Measurements from ENCODE around the gene FOXP2. TPM values are rescaled to one million over a fixed set of nuclear protein-coding genes. Genes with fewer than 3 reads are reported as not detected.

FOXP2 gene
- total RNA-seq, 1 donor from 2014 or later = 12.1 TPM

- no peak for TF ChIP-seq CTCF (IDR thresholded peaks at IDR 0.05)
- H3K27me3 Mint-ChIP-seq (ENCODE audit: low read depth) = no peaks in the 10 kb centered on the region
- H3K27ac Mint-ChIP-seq (ENCODE audit: unreplicated experiment) = no peak overlapping the region
These were observed 205.6 kb downstream of the FOXP2 start for GRCh38 chr7:114620208-114620607.

DNA sequence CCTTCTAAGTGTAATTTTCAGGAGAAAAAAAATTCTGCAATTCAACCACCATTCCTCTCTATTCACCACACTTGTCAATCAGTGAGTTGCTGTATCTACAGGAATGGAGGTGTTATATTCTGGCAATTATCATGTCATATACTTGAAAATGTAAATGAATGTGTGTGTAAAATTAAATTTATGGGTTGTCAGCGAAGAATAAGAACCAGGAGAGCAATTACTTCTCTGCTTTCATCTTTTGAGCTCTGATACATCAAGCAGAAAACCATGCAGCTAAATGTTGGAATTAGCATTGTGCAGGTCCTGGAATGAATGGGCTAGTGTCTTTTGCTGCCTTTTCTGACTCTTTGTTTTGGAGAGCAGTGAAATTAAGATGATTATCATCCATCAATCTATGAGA, 207.6 kb downstream of the FOXP2 start:
- no peak for TF ChIP-seq CTCF (IDR thresholded peaks at IDR 0.05)
- no peak for DNase-seq (ENCODE audit: low spot score)
- H3K4me1 Mint-ChIP-seq (ENCODE audit: low read depth) = peaks cover 3% of the 10 kb centered on the region
- H3K27me3 Mint-ChIP-seq (ENCODE audit: low read depth) = no peaks in the 10 kb centered on the region
- H3K4me3 Mint-ChIP-seq (ENCODE audit: unreplicated experiment) = no peak overlapping the region
- H3K9me3 Mint-ChIP-seq (ENCODE audit: low read depth) = no peaks in the 10 kb centered on the region
- no peaks in the 10 kb centered on the region for H3K36me3 Mint-ChIP-seq (ENCODE audit: low read depth)
- H3K27ac Mint-ChIP-seq (ENCODE audit: unreplicated experiment) = no peak overlapping the region

More at GRCh38 chr7:114620208-114620607, 205.6 kb downstream of the FOXP2 start:
- no peaks in the 10 kb centered on the region for H3K9me3 Mint-ChIP-seq (ENCODE audit: low read depth)
- no peak for DNase-seq (ENCODE audit: low spot score)
- peaks cover 3% of the 10 kb centered on the region for H3K4me1 Mint-ChIP-seq (ENCODE audit: low read depth)
- no peaks in the 10 kb centered on the region for H3K36me3 Mint-ChIP-seq (ENCODE audit: low read depth)
- H3K4me3 Mint-ChIP-seq (ENCODE audit: unreplicated experiment) = no peak overlapping the region

GRCh38 chr7:114623146-114623545, 208.5 kb downstream of the FOXP2 start:
- no peak for TF ChIP-seq CTCF (IDR thresholded peaks at IDR 0.05)

DNA sequence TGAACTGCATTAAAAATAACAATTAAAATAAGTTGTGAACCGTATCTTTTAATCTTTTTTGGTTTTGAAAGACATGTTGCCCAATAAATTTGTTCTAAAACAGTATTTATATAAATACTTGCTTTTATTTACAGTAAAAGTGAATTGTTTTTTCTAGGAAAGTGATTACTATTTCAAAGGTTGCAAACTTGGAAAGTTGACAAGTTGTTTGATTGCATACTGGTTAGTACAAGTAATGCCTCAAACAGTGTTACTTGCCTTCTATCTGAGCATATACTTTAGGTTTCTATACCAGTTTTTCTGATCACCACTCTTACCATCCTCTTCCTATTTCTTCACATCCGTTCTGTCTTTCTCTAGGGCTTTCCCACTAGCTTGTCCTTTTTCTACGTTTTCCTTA, 212.6 kb downstream of the FOXP2 start:
- TF ChIP-seq CTCF (IDR thresholded peaks at IDR 0.05) = no peak
- Mint-ChIP-seq H3K4me3 (ENCODE audit: unreplicated experiment) (no peak overlapping the region), H3K4me1 (ENCODE audit: low read depth) (no peaks in the 10 kb centered on the region), H3K27me3 (ENCODE audit: low read depth) (no peaks in the 10 kb centered on the region), H3K36me3 (ENCODE audit: low read depth) (peaks cover 3% of the 10 kb centered on the region), H3K27ac (ENCODE audit: unreplicated experiment) (no peak overlapping the region), H3K9me3 (ENCODE audit: low read depth) (no peaks in the 10 kb centered on the region)
- no peak for DNase-seq (ENCODE audit: low spot score)

More at GRCh38 chr7:114623146-114623545, 208.5 kb downstream of the FOXP2 start:
- no peaks in the 10 kb centered on the region for H3K9me3 Mint-ChIP-seq (ENCODE audit: low read depth)
- no peak for DNase-seq (ENCODE audit: low spot score)
- no peaks in the 10 kb centered on the region for H3K36me3 Mint-ChIP-seq (ENCODE audit: low read depth)
- H3K4me3 Mint-ChIP-seq (ENCODE audit: unreplicated experiment) = no peak overlapping the region
- H3K27me3 Mint-ChIP-seq (ENCODE audit: low read depth) = no peaks in the 10 kb centered on the region
- H3K27ac Mint-ChIP-seq (ENCODE audit: unreplicated experiment) = no peak overlapping the region
- peaks cover 3% of the 10 kb centered on the region for H3K4me1 Mint-ChIP-seq (ENCODE audit: low read depth)

DNA sequence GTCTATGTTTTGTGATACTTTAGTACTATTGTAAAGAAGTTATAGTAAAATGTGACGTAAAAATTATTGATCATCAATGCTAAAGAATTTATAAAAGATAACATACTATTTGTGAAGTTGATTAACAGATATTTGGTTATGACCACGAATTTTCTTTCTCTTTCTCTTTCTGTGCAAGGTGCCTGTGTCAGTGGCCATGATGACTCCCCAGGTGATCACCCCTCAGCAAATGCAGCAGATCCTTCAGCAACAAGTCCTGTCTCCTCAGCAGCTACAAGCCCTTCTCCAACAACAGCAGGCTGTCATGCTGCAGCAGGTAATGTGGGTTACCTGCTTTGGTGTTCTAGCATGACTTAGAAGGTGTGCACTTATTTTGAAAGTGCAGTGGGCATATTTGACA, 213.7 kb downstream of the FOXP2 start:
- Mint-ChIP-seq H3K36me3 (ENCODE audit: low read depth) (peaks cover 3% of the 10 kb centered on the region), H3K4me1 (ENCODE audit: low read depth) (no peaks in the 10 kb centered on the region), H3K27ac (ENCODE audit: unreplicated experiment) (no peak overlapping the region), H3K4me3 (ENCODE audit: unreplicated experiment) (no peak overlapping the region), H3K27me3 (ENCODE audit: low read depth) (no peaks in the 10 kb centered on the region), H3K9me3 (ENCODE audit: low read depth) (no peaks in the 10 kb centered on the region)
- no peak for TF ChIP-seq CTCF (IDR thresholded peaks at IDR 0.05)
- DNase-seq (ENCODE audit: low spot score) = no peak

All from chondrocyte (in vitro differentiated cells).